ENCODE results near the gene TRAPPC3L.
"Not testable (repeated sequence)": the region's sequence is repeated elsewhere in the genome, so short reads cannot be mapped to it uniquely, and the experiment has no call there.

The TRAPPC3L gene

GRCh38 chr6:116512734-116513133 lies 32.8 kb downstream of the TRAPPC3L start:
- no peak for DNase-seq

GRCh38 chr6:116512111-116512559 lies 33.3 kb downstream of the TRAPPC3L start:
- DNase-seq = no peak

- no peak for DNase-seq
Measured at GRCh38 chr6:116511424-116512110, 33.9 kb downstream of the TRAPPC3L start, which contains the start of gene CALHM5. Gene CALHM5, plus strand, starts transcription at chr6:116511639. Its CDS starts 58 bp downstream, at chr6:116511697.

GRCh38 chr6:116508527-116508926 lies 37.0 kb downstream of the TRAPPC3L start:
- no peak for DNase-seq

- DNase-seq = no peak
Measured at GRCh38 chr6:116507324-116507723, 38.2 kb downstream of the TRAPPC3L start.

GRCh38 chr6:116500969-116501433 lies 44.5 kb downstream of the TRAPPC3L start:
- DNase-seq = no peak

- DNase-seq = no peak
Measured at GRCh38 chr6:116497113-116497676, 48.3 kb downstream of the TRAPPC3L start.

- not testable (repeated sequence) for DNase-seq
Measured at GRCh38 chr6:116495161-116495560, 50.3 kb downstream of the TRAPPC3L start.

GRCh38 chr6:116492331-116493067 lies 53.0 kb downstream of the TRAPPC3L start:
- DNase-seq = no peak

- DNase-seq = no peak
Measured at GRCh38 chr6:116491610-116492330, 53.7 kb downstream of the TRAPPC3L start.

- DNase-seq = no peak
Measured at GRCh38 chr6:116485559-116486184, 59.8 kb downstream of the TRAPPC3L start.

GRCh38 chr6:116483616-116484015 lies 61.9 kb downstream of the TRAPPC3L start:
- DNase-seq = no peak

GRCh38 chr6:116482780-116483179 lies 62.7 kb downstream of the TRAPPC3L start:
- DNase-seq = no peak

- no peak for DNase-seq
Measured at GRCh38 chr6:116476002-116476678, 69.3 kb downstream of the TRAPPC3L start.

- no peak for DNase-seq
Measured at GRCh38 chr6:116475141-116475540, 70.3 kb downstream of the TRAPPC3L start.

- no peak for DNase-seq
Measured at GRCh38 chr6:116472706-116473105, 72.8 kb downstream of the TRAPPC3L start.

GRCh38 chr6:116471531-116471930 lies 74.0 kb downstream of the TRAPPC3L start:
- DNase-seq = no peak

GRCh38 chr6:116468293-116468692 lies 77.2 kb downstream of the TRAPPC3L start:
- no peak for DNase-seq

- no peak for DNase-seq
Measured at GRCh38 chr6:116467514-116467913, 78.0 kb downstream of the TRAPPC3L start.

- no peak for DNase-seq
Measured at GRCh38 chr6:116467096-116467495, 78.4 kb downstream of the TRAPPC3L start.

- no peak for DNase-seq
Measured at GRCh38 chr6:116465246-116465645, 80.2 kb downstream of the TRAPPC3L start.

- no peak for DNase-seq
Measured at GRCh38 chr6:116463301-116463700, 82.2 kb downstream of the TRAPPC3L start.

All from activated effector memory CD4-positive, alpha-beta T cell treated with anti-CD3 and anti-CD28 coated beads, Interleukin-2, amount 50 U/mL, for 16 hours (primary cell).